Hepatocyte (in vitro differentiated cells): Measurements from ENCODE around the gene JDP2.

Experiments used
- EZH2 ChIP-seq: fragments of 200-600 bp; sonication (generic); IDR thresholded peaks from 2 replicates; pipeline ENCODE4 v1.6.1; 2016; ENCODE audit warnings: antibody characterized with exemption, mild to moderate bottlenecking, borderline replicate concordance
- TF ChIP-seq, protein P1 (sequence below): fragments of 200-600 bp; sonication (generic); IDR thresholded peaks from 2 replicates; pipeline ENCODE4 v1.5.1; 2016; ENCODE audit warnings: antibody characterized with exemption, mild to moderate bottlenecking; ENCODE audit not compliant: poor library complexity

GRCh38 chr14:75484711-75485429 is 57.0 kb downstream of the JDP2 start:
- TF ChIP-seq, protein P1, sequence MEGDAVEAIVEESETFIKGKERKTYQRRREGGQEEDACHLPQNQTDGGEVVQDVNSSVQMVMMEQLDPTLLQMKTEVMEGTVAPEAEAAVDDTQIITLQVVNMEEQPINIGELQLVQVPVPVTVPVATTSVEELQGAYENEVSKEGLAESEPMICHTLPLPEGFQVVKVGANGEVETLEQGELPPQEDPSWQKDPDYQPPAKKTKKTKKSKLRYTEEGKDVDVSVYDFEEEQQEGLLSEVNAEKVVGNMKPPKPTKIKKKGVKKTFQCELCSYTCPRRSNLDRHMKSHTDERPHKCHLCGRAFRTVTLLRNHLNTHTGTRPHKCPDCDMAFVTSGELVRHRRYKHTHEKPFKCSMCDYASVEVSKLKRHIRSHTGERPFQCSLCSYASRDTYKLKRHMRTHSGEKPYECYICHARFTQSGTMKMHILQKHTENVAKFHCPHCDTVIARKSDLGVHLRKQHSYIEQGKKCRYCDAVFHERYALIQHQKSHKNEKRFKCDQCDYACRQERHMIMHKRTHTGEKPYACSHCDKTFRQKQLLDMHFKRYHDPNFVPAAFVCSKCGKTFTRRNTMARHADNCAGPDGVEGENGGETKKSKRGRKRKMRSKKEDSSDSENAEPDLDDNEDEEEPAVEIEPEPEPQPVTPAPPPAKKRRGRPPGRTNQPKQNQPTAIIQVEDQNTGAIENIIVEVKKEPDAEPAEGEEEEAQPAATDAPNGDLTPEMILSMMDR: no peak
- TF ChIP-seq EZH2: no peak
